Chondrocyte (in vitro differentiated cells): ENCODE measurements around the gene DLL1. TPM values are rescaled to one million over a fixed set of nuclear protein-coding genes. Genes with fewer than 3 reads are reported as not detected.

Experiments
- DNase-seq: peaks from one replicate; pipeline ENCODE4 v3.0.0; 2021; ENCODE audit warnings: mixed read lengths, low spot score
- H3K27ac Mint-ChIP-seq: one replicate; pipeline ENCODE4 v1.8.0; 2021; ENCODE audit warnings: mild to moderate bottlenecking, moderate library complexity, mixed read lengths; ENCODE audit not compliant: unreplicated experiment
- H3K27me3 Mint-ChIP-seq: 2 replicates; pipeline ENCODE4 v1.8.0; 2021; ENCODE audit warnings: low read depth, mixed read lengths
- H3K36me3 Mint-ChIP-seq: 2 replicates; pipeline ENCODE4 v1.8.0; 2021; ENCODE audit warnings: low read depth, mixed read lengths
- H3K4me1 Mint-ChIP-seq: 2 replicates; pipeline ENCODE4 v1.8.0; 2021; ENCODE audit warnings: low read depth, mild to moderate bottlenecking, mixed read lengths
- H3K4me3 Mint-ChIP-seq: one replicate; pipeline ENCODE4 v1.8.0; 2021; ENCODE audit warnings: mild to moderate bottlenecking, moderate library complexity, mixed read lengths; ENCODE audit not compliant: unreplicated experiment
- H3K9me3 Mint-ChIP-seq: 2 replicates; pipeline ENCODE4 v1.8.0; 2021; ENCODE audit warnings: low read depth, mixed read lengths
- total RNA-seq: library from RNA; stranded (reverse); gene quantifications from 3 replicates; pipeline ENCODE4 v1.2.1, GENCODE V29; 2021
- TF ChIP-seq, protein P1 (sequence below): fragments of 200-600 bp; sonication (generic); IDR thresholded peaks from 2 replicates; pipeline ENCODE4 v1.5.0; 2021; ENCODE audit warnings: antibody characterized with exemption, mild to moderate bottlenecking, moderate library complexity

The DLL1 gene
- total RNA-seq, 1 donor from 2014 or later, result 0.35 TPM

DNA sequence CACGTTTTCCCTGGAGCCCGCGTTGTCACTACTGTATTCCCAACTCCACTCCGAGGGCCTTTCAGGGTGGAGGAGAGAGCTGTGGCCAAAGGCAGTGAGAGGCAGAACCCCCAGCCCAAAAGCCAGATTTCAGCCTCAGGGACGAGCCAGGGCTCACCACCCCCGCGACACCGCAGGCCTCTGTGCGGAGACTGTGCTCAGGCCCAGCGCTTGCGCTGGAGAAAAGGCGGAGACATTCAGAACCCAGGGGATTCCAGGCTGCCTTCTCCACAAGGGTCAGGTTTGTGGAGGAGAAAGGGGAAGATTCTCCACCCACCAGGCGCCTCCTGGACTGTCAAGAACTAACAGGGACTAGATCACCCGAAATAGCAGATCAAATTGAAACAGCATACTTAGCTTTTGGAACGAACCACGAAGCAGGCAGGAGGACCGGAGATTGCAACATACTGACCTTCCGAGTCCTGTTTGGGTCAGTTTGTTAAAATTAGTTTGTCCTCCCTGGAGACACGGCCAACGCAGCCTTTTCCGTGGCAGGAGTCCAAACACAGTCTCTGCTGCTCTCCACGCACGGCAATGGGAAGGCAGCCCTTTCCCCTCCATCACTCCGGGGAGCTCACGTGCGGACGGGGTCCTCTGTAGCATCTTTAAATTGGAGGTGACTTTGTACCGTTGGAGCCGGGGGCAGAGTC is 14.4 kb downstream of the DLL1 start:
- TF ChIP-seq, protein P1, sequence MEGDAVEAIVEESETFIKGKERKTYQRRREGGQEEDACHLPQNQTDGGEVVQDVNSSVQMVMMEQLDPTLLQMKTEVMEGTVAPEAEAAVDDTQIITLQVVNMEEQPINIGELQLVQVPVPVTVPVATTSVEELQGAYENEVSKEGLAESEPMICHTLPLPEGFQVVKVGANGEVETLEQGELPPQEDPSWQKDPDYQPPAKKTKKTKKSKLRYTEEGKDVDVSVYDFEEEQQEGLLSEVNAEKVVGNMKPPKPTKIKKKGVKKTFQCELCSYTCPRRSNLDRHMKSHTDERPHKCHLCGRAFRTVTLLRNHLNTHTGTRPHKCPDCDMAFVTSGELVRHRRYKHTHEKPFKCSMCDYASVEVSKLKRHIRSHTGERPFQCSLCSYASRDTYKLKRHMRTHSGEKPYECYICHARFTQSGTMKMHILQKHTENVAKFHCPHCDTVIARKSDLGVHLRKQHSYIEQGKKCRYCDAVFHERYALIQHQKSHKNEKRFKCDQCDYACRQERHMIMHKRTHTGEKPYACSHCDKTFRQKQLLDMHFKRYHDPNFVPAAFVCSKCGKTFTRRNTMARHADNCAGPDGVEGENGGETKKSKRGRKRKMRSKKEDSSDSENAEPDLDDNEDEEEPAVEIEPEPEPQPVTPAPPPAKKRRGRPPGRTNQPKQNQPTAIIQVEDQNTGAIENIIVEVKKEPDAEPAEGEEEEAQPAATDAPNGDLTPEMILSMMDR, result no peak
- DNase-seq, result no peak
- Mint-ChIP-seq H3K4me1 (peaks cover 6% of the 10 kb centered on the region), H3K36me3 (no peaks in the 10 kb centered on the region), H3K9me3 (no peaks in the 10 kb centered on the region), H3K27me3 (peaks cover 24% of the 10 kb centered on the region), H3K4me3 (no peak overlapping the region), H3K27ac (no peak overlapping the region)

DNA sequence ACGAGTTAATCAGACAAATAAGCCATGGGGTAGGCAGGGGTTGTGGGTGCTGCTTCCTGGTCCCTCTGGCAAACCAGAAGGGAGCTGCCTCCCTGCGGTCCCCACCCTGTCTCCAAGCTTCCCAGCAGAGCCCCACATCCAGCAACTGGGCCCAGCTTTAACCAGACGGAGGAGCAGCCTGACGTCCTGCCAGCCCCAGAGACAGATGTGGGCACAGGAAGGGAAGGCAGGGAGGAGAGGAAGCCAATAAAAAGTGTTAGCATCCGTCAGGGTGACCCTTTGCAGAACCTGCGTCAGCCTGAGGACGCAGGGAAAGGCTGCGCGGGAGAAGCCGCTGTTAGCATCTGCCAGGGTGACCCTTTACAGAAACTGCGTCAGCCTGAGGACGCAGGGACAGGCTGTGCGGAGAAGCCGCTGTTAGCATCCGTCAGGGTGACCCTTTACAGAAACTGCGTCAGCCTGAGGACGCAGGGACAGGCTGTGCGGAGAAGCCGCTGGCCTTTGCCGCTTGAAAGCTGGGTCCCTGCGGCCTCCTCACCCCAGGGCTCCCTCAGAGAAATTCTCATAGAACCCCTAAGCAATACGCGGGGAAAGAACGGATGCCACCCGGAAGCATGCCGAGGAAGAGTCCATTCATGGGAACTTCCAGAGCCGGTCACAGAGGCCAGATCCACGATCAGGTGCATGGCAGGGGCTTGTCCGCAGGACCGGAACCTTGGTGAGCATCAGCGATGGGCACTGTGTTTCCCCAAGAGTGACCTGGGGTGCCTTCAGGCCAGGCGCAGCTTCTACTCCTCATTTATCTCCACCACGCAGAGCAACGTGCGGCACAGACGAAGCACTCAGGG is 15.9 kb downstream of the DLL1 start:
- Mint-ChIP-seq H3K4me1 (peaks cover 8% of the 10 kb centered on the region), H3K27me3 (peaks cover 19% of the 10 kb centered on the region), H3K9me3 (no peaks in the 10 kb centered on the region), H3K4me3 (no peak overlapping the region), H3K36me3 (no peaks in the 10 kb centered on the region), H3K27ac (no peak overlapping the region)
- no peak for DNase-seq
- TF ChIP-seq, protein P1, result no peak

DNA sequence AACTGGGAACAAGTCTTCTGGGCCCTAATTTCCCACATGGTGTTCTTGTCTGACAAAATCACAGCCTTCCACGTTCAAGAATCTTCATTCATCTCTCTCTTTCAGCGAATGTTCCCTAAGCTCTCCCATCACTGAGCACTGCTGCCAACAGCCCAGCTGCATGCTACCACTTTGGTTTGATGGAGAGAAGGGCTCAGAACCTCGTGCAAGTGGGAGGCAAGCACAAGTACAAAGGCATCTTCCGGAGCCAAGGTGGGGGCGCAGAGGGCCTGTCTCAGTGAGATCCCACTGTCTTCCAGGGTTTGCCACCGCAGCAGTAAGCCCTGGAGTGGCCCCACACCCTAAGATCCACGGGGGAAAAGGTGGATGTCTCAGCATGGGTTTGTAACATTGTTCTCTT is 17.2 kb downstream of the DLL1 start:
- Mint-ChIP-seq H3K36me3 (no peaks in the 10 kb centered on the region), H3K27ac (no peak overlapping the region), H3K27me3 (peaks cover 15% of the 10 kb centered on the region), H3K9me3 (no peaks in the 10 kb centered on the region), H3K4me3 (no peak overlapping the region), H3K4me1 (peaks cover 12% of the 10 kb centered on the region)
- DNase-seq, result no peak
- TF ChIP-seq, protein P1, result no peak

DNA sequence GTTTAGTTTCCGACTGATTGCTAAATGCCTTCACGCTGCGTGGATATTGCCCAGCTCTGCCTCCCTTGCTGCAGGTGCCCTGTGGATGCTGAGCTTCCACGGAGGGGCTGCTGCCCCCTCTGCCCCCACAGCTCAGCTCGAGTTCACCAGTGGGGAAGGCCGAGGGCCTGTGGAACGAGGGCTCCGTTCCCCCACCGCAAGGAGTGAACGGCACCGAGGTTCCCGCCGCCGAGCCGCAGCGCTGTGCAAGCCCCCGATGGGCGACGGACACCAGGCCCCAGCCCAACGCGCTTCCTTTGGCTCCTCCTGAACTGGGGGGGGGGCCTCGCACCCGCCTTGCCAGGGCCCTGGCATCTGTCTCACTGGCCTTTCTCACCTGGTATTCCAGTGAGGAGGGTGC is 17.7 kb downstream of the DLL1 start:
- H3K4me3 Mint-ChIP-seq, result no peak overlapping the region
- H3K27me3 Mint-ChIP-seq, result peaks cover 13% of the 10 kb centered on the region
- no peaks in the 10 kb centered on the region for H3K9me3 Mint-ChIP-seq
- no peaks in the 10 kb centered on the region for H3K36me3 Mint-ChIP-seq
- no peak overlapping the region for H3K27ac Mint-ChIP-seq
- no peak for DNase-seq
- TF ChIP-seq, protein P1, result no peak
- peaks cover 12% of the 10 kb centered on the region for H3K4me1 Mint-ChIP-seq

DNA sequence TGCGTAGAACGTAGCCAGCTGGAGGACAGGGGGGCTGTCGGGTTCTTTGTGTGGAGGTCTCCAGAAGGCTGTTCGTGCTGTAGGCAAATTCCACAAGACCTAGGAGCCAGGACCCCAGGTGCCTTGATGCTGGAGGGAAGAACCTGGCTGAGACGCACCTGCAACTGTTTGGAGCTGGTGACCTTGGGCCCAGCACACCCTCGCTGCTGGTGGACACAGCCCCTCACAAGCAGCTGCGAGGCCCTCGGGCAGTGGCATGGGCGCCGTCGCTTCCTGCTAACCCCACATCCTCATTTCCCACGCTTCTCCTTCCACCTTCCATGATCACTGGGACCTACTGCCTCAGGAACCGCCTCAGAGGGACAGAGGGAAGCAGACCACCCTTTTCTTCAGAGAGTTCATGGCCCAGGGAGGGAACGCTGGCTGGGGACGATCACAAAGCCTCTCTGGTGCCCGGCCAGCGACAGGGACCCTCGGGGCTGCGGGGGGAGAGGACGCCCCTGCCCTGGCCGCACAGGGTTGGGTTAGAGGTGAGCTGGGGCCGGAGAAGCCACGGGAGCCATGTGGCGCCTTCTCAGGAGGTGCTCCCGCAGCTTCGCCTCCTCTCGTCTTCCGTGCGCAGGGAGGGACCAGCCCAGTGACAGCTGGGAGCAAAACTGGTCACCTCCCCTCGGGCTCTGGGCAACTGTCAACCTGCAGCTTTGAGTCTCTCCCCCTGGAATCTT is 18.4 kb downstream of the DLL1 start:
- H3K4me3 Mint-ChIP-seq, result no peak overlapping the region
- H3K4me1 Mint-ChIP-seq, result peaks cover 12% of the 10 kb centered on the region
- H3K36me3 Mint-ChIP-seq, result no peaks in the 10 kb centered on the region
- TF ChIP-seq, protein P1, result no peak
- no peak overlapping the region for H3K27ac Mint-ChIP-seq
- no peaks in the 10 kb centered on the region for H3K9me3 Mint-ChIP-seq
- DNase-seq, result no peak
- peaks cover 13% of the 10 kb centered on the region for H3K27me3 Mint-ChIP-seq
